Measurements from ENCODE around the gene ERICH3.

DNA sequence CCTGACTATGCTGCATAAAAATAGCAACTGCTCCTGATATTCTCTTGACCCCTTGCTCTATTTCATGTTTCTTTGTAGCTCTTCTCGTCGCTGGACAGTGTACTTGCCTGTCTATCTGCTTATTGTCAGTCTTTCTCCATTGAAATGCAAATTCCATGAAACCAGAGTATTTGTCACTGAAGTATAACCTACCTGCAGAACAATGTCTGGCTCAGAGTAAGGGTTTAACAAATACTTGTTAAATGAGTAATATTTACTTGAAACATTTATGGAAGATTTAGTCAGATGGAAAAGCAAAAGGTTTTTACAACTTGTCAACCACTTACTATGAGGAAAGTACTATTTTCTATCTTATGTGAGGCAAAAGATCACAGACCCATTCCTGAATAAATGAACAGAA is 19.9 kb upstream of the ERICH3 start:
- TF ChIP-seq, protein P1, sequence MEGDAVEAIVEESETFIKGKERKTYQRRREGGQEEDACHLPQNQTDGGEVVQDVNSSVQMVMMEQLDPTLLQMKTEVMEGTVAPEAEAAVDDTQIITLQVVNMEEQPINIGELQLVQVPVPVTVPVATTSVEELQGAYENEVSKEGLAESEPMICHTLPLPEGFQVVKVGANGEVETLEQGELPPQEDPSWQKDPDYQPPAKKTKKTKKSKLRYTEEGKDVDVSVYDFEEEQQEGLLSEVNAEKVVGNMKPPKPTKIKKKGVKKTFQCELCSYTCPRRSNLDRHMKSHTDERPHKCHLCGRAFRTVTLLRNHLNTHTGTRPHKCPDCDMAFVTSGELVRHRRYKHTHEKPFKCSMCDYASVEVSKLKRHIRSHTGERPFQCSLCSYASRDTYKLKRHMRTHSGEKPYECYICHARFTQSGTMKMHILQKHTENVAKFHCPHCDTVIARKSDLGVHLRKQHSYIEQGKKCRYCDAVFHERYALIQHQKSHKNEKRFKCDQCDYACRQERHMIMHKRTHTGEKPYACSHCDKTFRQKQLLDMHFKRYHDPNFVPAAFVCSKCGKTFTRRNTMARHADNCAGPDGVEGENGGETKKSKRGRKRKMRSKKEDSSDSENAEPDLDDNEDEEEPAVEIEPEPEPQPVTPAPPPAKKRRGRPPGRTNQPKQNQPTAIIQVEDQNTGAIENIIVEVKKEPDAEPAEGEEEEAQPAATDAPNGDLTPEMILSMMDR (IDR thresholded peaks at IDR 0.05; ENCODE audit: low read depth, low read length, poor library complexity, severe bottlenecking): no peak
- TF ChIP-seq EZH2phosphoT487 (IDR thresholded peaks at IDR 0.05; ENCODE audit: borderline replicate concordance, low read length): no peak
